Middle frontal gyrus (tissue), 1 donor: ENCODE measurements around the gene NRCAM.

ENCODE experiments used
- DNase-seq: peaks from one replicate; pipeline ENCODE4 v3.0.0-alpha.2; 2015; ENCODE audit warnings: low spot score; ENCODE audit errors: extremely low spot score

The NRCAM gene

GRCh38 chr7:108211382-108212201, 244.6 kb downstream of the NRCAM start:
- no peak for DNase-seq

- DNase-seq, result no peak
These were observed 245.4 kb downstream of the NRCAM start for GRCh38 chr7:108210796-108211195.

- no peak for DNase-seq
These were observed 250.9 kb downstream of the NRCAM start for GRCh38 chr7:108205311-108205710.

- DNase-seq, result no peak
These were observed 251.9 kb downstream of the NRCAM start for GRCh38 chr7:108204281-108204796.

GRCh38 chr7:108203537-108203936, 252.7 kb downstream of the NRCAM start:
- no peak for DNase-seq

- no peak for DNase-seq
These were observed 253.5 kb downstream of the NRCAM start for GRCh38 chr7:108202743-108203142.

GRCh38 chr7:108201766-108202165, 254.5 kb downstream of the NRCAM start:
- DNase-seq, result no peak

- no peak for DNase-seq
These were observed 255.9 kb downstream of the NRCAM start for GRCh38 chr7:108200326-108200725.

- DNase-seq, result no peak
These were observed 258.7 kb downstream of the NRCAM start for GRCh38 chr7:108197371-108198091.

- peak; percentile 59 for DNase-seq
These were observed 260.2 kb downstream of the NRCAM start for GRCh38 chr7:108196004-108196403.

GRCh38 chr7:108193594-108194498, 262.4 kb downstream of the NRCAM start:
- DNase-seq, result no peak

GRCh38 chr7:108190891-108191290, 265.3 kb downstream of the NRCAM start:
- no peak for DNase-seq

- no peak for DNase-seq
These were observed 266.4 kb downstream of the NRCAM start for GRCh38 chr7:108189733-108190388.

- no peak for DNase-seq
These were observed 267.5 kb downstream of the NRCAM start for GRCh38 chr7:108188724-108189123.

- DNase-seq, result no peak
These were observed 274.9 kb downstream of the NRCAM start for GRCh38 chr7:108181073-108181985.

- no peak for DNase-seq
These were observed 277.8 kb downstream of the NRCAM start for GRCh38 chr7:108178398-108178797.

- DNase-seq, result no peak
These were observed 285.1 kb downstream of the NRCAM start for GRCh38 chr7:108171164-108171563.

GRCh38 chr7:108170251-108170650, 286.0 kb downstream of the NRCAM start:
- DNase-seq, result no peak

- DNase-seq, result no peak
These were observed 288.8 kb downstream of the NRCAM start for GRCh38 chr7:108167460-108167859.

GRCh38 chr7:108166687-108167086, 289.5 kb downstream of the NRCAM start:
- no peak for DNase-seq
